ENCODE results near the gene KCNAB1. TPM values are rescaled to one million over a fixed set of nuclear protein-coding genes. Genes with fewer than 3 reads are reported as not detected.
A peak's percentile ranks its signal among the peaks of the same experiment; 100 is the strongest.

Gene KCNAB1
- polyA plus RNA-seq, 1 donor = 2.5 TPM

DNA sequence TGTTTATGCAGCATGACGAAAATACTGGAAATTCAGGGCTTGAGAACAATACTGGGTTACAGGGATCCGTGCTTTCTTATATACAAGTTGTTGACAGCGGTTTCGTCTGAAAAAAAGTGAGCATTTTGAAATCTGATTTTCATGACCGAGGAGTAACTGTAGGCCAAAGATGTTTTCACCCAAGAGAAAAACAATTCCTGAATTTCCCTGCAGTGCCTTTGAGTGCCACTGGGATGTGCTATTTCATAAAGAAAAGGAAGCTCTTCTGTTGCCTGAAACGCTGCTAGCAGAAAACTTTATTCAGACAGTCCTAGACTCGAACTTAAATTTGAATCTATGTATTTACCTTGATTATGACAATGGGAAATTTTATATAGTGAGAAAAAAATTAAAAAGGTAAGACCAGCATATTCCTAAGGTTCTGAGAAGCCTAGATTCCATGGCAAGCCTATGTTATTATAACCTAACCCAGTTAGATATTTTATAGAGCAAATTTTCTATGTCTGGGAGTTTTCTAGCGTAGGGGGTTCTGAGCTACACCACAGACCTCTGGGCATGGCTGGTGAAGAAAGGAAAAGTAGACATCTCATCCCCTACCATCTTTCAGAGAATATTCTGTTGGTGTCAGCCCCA is 30.2 kb downstream of the KCNAB1 start:
- no peaks in the 10 kb centered on the region for H3K4me1 ChIP-seq (ENCODE audit: control insufficient read depth, insufficient read depth, low read length)
- 60% methylated on average over 1 of the region's 8 CpGs for WGBS (ENCODE audit: insufficient coverage, low lambda C conversion rate)
- H3K4me3 ChIP-seq (ENCODE audit: low read length) = no peak overlapping the region
- peak; percentile 10 to 41 for DNase-seq
- no peaks in the 10 kb centered on the region for H3K9me3 ChIP-seq (ENCODE audit: control insufficient read depth, low read depth, low read length)
- H3K36me3 ChIP-seq (ENCODE audit: control insufficient read depth, insufficient read depth, low read length) = no peaks in the 10 kb centered on the region
- no peak overlapping the region for H3K27ac ChIP-seq (ENCODE audit: low read length)
- no peaks in the 10 kb centered on the region for H3K27me3 ChIP-seq (ENCODE audit: control insufficient read depth, insufficient read depth, low read length)

GRCh38 chr3:156151824-156152428 is 31.5 kb downstream of the KCNAB1 start:
- no peaks in the 10 kb centered on the region for H3K4me1 ChIP-seq (ENCODE audit: control insufficient read depth, insufficient read depth, low read length)
- peak; percentile 38 to 42 for DNase-seq
- H3K36me3 ChIP-seq (ENCODE audit: control insufficient read depth, insufficient read depth, low read length) = no peaks in the 10 kb centered on the region
- no peaks in the 10 kb centered on the region for H3K9me3 ChIP-seq (ENCODE audit: control insufficient read depth, low read depth, low read length)
- H3K27me3 ChIP-seq (ENCODE audit: control insufficient read depth, insufficient read depth, low read length) = no peaks in the 10 kb centered on the region
- no CpG with 5 or more reads among the region's 10 CpGs for WGBS (ENCODE audit: insufficient coverage, low lambda C conversion rate)
- no peak overlapping the region for H3K27ac ChIP-seq (ENCODE audit: low read length)
- no peak overlapping the region for H3K4me3 ChIP-seq (ENCODE audit: low read length)

DNA sequence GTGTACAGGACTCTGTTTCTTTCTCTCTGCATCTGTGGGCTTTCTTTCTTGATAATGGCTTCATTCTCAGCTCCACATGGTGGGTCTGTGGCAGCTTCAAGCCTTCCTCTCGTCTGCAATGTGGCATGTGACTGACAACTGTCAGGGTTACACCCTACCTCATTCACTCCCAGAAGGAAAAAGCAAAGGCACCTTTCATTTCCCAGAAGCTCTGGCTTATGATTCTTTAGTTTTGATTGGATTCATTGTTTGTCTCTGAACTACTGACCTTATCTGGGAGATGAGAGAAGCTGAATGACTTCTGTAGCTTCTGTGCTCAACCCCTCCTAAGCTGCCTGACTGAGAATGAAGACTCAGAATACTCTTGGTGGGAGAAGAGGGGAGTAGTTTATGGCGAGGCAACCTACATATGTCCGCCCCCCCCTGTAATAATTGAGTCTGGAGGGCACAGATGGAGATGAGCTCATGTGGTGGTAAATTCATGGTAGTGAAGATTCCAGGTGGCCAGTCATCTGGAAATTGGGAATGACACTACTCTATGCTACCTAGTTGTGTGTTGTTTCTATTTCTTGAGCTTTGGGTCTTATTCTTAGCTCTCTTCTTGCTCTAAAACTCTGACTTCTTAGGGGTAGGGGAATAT is 38.4 kb downstream of the KCNAB1 start:
- Histone ChIP-seq H3K27me3 (ENCODE audit: control insufficient read depth, insufficient read depth, low read length) (no peaks in the 10 kb centered on the region), H3K27ac (ENCODE audit: low read length) (no peak overlapping the region), H3K4me3 (ENCODE audit: low read length) (no peak overlapping the region), H3K4me1 (ENCODE audit: control insufficient read depth, insufficient read depth, low read length) (no peaks in the 10 kb centered on the region), H3K9me3 (ENCODE audit: control insufficient read depth, low read depth, low read length) (no peaks in the 10 kb centered on the region), H3K36me3 (ENCODE audit: control insufficient read depth, insufficient read depth, low read length) (no peaks in the 10 kb centered on the region)
- WGBS (ENCODE audit: insufficient coverage, low lambda C conversion rate) = no CpG with 5 or more reads among the region's 3 CpGs
- no peak for DNase-seq

DNA sequence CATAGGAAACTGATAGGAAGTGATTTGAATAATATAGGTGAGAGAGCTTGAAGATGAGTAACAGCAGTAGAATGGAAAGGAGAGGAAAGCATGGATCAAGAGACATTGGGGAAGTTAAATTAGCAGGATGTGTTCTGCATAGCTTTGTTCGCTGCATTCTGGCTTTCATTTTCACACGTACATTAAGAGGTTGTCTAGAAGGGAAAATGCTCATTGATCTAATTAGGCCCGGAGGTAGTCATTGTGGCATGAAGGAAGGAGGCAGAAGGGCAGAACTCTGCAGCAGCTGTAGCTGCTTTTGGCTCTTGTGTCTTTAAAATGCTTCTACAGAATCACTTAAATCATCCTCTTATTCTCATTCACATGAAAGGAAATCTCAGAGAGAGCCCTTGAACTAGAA is 40.3 kb downstream of the KCNAB1 start:
- Histone ChIP-seq H3K36me3 (ENCODE audit: control insufficient read depth, insufficient read depth, low read length) (no peaks in the 10 kb centered on the region), H3K27me3 (ENCODE audit: control insufficient read depth, insufficient read depth, low read length) (no peaks in the 10 kb centered on the region), H3K27ac (ENCODE audit: low read length) (no peak overlapping the region), H3K4me3 (ENCODE audit: low read length) (no peak overlapping the region), H3K9me3 (ENCODE audit: control insufficient read depth, low read depth, low read length) (no peaks in the 10 kb centered on the region), H3K4me1 (ENCODE audit: control insufficient read depth, insufficient read depth, low read length) (no peaks in the 10 kb centered on the region)
- WGBS (ENCODE audit: insufficient coverage, low lambda C conversion rate) = 67% methylated on average over 1 of the region's 3 CpGs
- DNase-seq = no peak

DNA sequence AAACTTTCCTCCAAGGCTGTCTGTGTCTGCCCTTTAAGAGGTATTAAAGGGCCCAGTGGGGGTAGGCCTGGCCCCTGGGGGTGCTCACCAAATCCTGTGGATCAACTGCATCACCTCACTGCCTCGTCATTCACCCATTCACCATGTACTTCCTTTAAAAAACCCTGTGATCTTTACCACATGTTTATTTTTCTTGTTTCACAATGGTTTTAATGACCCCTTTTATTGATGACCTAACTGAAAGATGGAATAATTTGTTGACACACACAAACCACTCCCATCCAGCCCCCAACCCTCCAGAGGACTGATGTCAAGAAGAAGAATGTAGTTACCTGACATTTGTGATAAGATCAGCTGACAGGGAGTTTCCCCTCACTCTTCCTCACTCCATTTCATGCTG is 40.8 kb downstream of the KCNAB1 start:
- H3K27me3 ChIP-seq (ENCODE audit: control insufficient read depth, insufficient read depth, low read length) = no peaks in the 10 kb centered on the region
- no peak overlapping the region for H3K27ac ChIP-seq (ENCODE audit: low read length)
- H3K4me1 ChIP-seq (ENCODE audit: control insufficient read depth, insufficient read depth, low read length) = no peaks in the 10 kb centered on the region
- no CpG with 5 or more reads among the region's 1 CpG for WGBS (ENCODE audit: insufficient coverage, low lambda C conversion rate)
- DNase-seq = no peak
- no peak overlapping the region for H3K4me3 ChIP-seq (ENCODE audit: low read length)
- H3K36me3 ChIP-seq (ENCODE audit: control insufficient read depth, insufficient read depth, low read length) = no peaks in the 10 kb centered on the region
- H3K9me3 ChIP-seq (ENCODE audit: control insufficient read depth, low read depth, low read length) = no peaks in the 10 kb centered on the region

DNA sequence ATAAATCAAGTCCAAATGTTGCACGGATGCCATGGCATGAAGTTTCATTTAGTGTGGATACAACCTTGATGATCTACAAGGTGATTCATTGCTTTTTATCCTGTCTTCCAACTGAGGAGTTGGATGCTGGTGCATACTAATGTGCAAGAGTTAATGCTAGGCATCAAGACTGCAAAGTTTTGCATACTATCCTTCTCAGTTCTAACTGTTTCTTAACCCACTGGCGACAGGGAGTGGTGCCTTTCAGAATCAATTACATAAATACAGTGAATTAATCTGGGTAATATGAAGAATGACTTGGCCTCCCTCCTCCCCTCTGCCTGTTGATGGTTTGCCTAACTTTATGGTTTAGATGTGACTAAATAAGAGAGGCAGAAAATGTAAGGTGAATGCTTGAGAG is 43.5 kb downstream of the KCNAB1 start:
- no CpG with 5 or more reads among the region's 2 CpGs for WGBS (ENCODE audit: insufficient coverage, low lambda C conversion rate)
- no peaks in the 10 kb centered on the region for H3K36me3 ChIP-seq (ENCODE audit: control insufficient read depth, insufficient read depth, low read length)
- no peaks in the 10 kb centered on the region for H3K27me3 ChIP-seq (ENCODE audit: control insufficient read depth, insufficient read depth, low read length)
- DNase-seq = no peak
- no peak overlapping the region for H3K27ac ChIP-seq (ENCODE audit: low read length)
- no peaks in the 10 kb centered on the region for H3K9me3 ChIP-seq (ENCODE audit: control insufficient read depth, low read depth, low read length)
- H3K4me3 ChIP-seq (ENCODE audit: low read length) = no peak overlapping the region
- H3K4me1 ChIP-seq (ENCODE audit: control insufficient read depth, insufficient read depth, low read length) = no peaks in the 10 kb centered on the region

DNA sequence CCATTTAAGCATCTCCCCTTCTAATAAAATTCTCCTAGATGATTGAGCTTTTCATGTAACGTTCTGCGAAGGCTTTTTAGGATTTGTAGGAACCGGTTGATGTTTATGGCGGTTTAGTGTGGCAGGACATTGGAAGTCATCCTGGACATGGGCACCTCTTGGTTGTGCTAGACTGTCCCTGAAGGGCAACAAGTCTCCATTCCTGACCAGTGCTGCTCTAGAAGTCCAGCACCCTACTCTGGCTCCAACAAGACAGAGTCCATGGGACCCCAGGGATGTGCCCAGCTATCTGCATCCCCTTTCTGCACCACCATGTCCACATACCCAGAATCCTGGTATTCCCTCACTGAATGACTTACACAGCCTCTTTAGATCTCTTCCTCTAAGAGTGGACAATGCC is 46.4 kb downstream of the KCNAB1 start:
- DNase-seq = no peak
- H3K4me1 ChIP-seq (ENCODE audit: control insufficient read depth, insufficient read depth, low read length) = no peaks in the 10 kb centered on the region
- no peaks in the 10 kb centered on the region for H3K9me3 ChIP-seq (ENCODE audit: control insufficient read depth, low read depth, low read length)
- no peaks in the 10 kb centered on the region for H3K36me3 ChIP-seq (ENCODE audit: control insufficient read depth, insufficient read depth, low read length)
- no peak overlapping the region for H3K4me3 ChIP-seq (ENCODE audit: low read length)
- H3K27ac ChIP-seq (ENCODE audit: low read length) = no peak overlapping the region
- 0% methylated on average over 1 of the region's 4 CpGs for WGBS (ENCODE audit: insufficient coverage, low lambda C conversion rate)
- H3K27me3 ChIP-seq (ENCODE audit: control insufficient read depth, insufficient read depth, low read length) = no peaks in the 10 kb centered on the region

DNA sequence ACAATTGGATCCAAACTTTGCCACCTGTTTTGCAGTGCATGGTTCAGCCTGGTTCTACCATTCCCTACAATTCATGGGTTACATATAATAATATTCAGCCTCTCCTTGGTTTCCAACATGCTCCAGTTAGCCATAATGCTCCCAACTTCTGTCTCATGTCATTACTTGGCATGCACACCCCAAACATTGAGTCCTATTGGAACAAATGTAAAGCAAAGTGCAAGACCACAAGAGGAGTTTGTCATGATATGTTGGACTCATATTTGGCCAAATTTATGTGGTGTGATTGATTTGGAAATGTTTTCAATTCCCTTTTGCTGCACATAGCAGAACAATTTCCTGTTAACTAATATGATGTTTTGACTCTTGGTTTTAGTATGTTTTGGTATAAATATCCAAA is 50.2 kb downstream of the KCNAB1 start:
- no peaks in the 10 kb centered on the region for H3K36me3 ChIP-seq (ENCODE audit: control insufficient read depth, insufficient read depth, low read length)
- no peak for DNase-seq
- no peaks in the 10 kb centered on the region for H3K4me1 ChIP-seq (ENCODE audit: control insufficient read depth, insufficient read depth, low read length)
- H3K4me3 ChIP-seq (ENCODE audit: low read length) = no peak overlapping the region
- no peaks in the 10 kb centered on the region for H3K27me3 ChIP-seq (ENCODE audit: control insufficient read depth, insufficient read depth, low read length)
- H3K27ac ChIP-seq (ENCODE audit: low read length) = no peak overlapping the region
- no peaks in the 10 kb centered on the region for H3K9me3 ChIP-seq (ENCODE audit: control insufficient read depth, low read depth, low read length)

GRCh38 chr3:156171281-156172267 is 51.2 kb downstream of the KCNAB1 start:
- Histone ChIP-seq H3K4me3 (ENCODE audit: low read length) (no peak overlapping the region), H3K27ac (ENCODE audit: low read length) (no peak overlapping the region), H3K4me1 (ENCODE audit: control insufficient read depth, insufficient read depth, low read length) (no peaks in the 10 kb centered on the region), H3K9me3 (ENCODE audit: control insufficient read depth, low read depth, low read length) (no peaks in the 10 kb centered on the region), H3K36me3 (ENCODE audit: control insufficient read depth, insufficient read depth, low read length) (no peaks in the 10 kb centered on the region), H3K27me3 (ENCODE audit: control insufficient read depth, insufficient read depth, low read length) (no peaks in the 10 kb centered on the region)
- DNase-seq = no peak
- 17% methylated on average over 1 of the region's 5 CpGs for WGBS (ENCODE audit: insufficient coverage, low lambda C conversion rate)

- H3K4me1 ChIP-seq (ENCODE audit: control insufficient read depth, insufficient read depth, low read length) = no peaks in the 10 kb centered on the region
- WGBS (ENCODE audit: insufficient coverage, low lambda C conversion rate) = no CpG with 5 or more reads among the region's 5 CpGs
- H3K27ac ChIP-seq (ENCODE audit: low read length) = no peak overlapping the region
- DNase-seq = no peak
- no peaks in the 10 kb centered on the region for H3K27me3 ChIP-seq (ENCODE audit: control insufficient read depth, insufficient read depth, low read length)
- H3K36me3 ChIP-seq (ENCODE audit: control insufficient read depth, insufficient read depth, low read length) = no peaks in the 10 kb centered on the region
- no peak overlapping the region for H3K4me3 ChIP-seq (ENCODE audit: low read length)
- no peaks in the 10 kb centered on the region for H3K9me3 ChIP-seq (ENCODE audit: control insufficient read depth, low read depth, low read length)
Observed at GRCh38 chr3:156172536-156172935, 52.2 kb downstream of the KCNAB1 start.

Data from large intestine (tissue), 3 donors.